ENCODE measurements around the gene GLRX5.
"Not testable (repeated sequence)": the region's sequence is repeated elsewhere in the genome, so short reads cannot be mapped to it uniquely, and the experiment has no call there.

The GLRX5 gene

GRCh38 chr14:95500201-95500681 lies 34.6 kb upstream of the GLRX5 start:
- no peak for DNase-seq

DNA sequence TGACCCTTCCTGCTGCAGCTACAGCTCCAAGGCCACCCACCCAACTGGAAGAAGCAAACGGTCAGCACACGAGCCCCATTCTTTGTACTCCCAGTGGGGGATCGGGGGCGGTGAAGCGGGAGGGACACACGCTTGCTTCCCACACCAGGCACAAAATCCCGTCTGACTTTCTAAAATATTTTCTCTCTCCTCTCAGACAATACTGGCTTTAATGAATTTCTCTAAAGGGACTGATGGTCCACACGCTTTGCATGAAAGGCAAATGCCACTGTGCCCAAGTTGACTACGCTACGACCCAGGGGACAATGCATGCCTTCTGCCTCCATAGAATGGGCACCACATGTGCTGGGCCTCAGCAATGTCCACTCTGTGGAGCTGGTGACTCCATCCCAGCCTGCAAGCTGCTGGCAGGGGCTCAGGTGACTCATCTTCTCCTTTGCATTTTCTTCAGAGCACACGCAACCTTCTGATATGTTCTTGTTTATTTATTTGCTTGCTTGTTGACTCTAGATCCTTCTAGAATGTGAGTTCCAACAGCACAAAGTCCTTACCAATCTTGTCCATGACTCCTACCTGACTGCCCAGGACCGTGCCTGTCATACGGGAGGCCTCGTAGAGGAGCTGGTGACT lies 34.0 kb upstream of the GLRX5 start:
- no peak for DNase-seq

GRCh38 chr14:95502381-95502950 lies 32.4 kb upstream of the GLRX5 start:
- no peak for DNase-seq

GRCh38 chr14:95503365-95504134 lies 31.3 kb upstream of the GLRX5 start:
- DNase-seq = no peak

- DNase-seq = no peak
Measured at GRCh38 chr14:95504135-95505029, 30.5 kb upstream of the GLRX5 start.

DNA sequence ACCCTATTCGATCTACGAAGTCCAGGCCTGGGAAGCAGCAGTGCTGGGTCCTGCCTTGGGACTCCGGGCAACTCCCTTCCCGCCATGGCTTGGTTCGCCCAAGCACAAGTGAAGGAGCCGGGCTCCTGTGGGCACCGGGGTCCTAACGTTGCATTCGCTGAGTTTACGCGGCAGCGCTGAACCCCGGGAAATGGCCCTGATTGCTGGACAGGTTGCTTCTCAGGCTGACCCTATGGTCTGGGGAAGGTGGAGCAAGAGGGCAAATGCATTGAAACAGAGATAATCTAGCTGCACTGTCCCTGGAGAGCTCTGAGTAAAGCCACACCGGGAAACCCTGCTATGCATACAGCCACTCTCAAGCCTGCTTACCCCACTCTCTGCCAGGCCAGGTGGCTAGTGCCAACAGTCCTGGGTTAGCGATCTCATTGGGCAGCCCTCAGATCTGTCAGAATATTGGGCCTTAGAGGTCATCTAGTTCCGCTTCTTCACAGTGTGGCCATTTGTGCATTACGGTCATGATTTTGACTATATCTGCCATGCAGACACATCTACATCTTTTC lies 29.7 kb upstream of the GLRX5 start:
- DNase-seq = no peak

DNA sequence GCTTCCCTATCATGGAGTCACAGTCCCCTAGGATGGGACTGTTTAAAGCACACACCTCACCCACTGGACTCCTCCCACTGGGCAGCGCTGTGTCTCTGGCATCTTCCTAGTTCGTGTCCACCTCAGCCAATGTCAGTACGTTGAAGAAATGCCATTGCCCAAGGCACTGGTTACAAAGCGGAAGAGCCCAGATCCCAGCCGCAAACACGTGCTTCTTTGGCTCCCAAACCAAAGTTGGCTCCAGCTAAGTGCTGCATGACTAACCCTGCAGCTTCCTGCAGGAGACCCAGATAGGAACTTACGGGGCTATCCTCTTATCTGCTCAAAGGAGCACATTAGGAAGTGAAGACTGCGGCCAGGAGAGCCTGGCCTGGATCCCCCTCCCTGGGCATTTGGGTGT lies 27.7 kb upstream of the GLRX5 start:
- no peak for DNase-seq

- DNase-seq = no peak
Measured at GRCh38 chr14:95507701-95508103, 27.1 kb upstream of the GLRX5 start.

GRCh38 chr14:95508377-95508776 lies 26.5 kb upstream of the GLRX5 start:
- no peak for DNase-seq

DNA sequence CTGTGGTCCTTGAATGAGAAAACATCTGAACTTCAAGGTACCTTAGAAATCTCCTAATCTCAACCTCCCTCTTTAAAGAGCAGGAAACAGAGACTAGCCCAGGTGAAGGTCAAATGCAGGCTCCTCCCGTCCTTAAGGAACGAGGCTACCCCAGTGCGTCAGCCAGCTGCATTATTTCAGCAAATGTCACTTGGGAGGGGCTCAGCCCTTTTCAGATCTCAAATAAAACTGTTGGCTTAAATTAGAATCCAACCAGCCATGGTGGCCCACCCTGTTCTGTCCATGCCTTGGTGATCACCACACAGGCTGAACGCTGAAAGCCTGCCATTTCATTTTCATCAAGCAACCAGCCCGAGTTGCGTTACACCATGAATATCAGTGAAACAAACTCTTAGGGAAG lies 25.4 kb upstream of the GLRX5 start:
- no peak for DNase-seq

DNA sequence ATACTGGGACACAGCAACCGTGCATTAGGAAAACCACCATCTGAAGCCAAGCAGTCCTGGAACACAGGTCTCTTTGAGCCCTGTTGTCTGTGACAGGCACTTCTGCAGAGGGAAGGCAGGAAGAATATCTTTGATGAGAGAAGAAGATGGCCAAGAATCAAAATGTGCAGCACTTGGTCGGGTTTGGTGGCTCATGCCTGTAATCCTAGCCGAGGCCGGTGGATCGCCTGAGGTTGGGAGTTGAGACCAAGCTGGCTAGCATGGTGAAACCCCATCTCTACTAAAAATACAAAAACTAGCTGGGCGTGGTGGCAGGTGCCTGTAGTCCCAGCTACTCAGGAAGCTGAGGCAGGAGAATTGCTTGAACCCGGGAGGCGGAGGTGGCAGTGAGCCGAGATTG lies 24.5 kb upstream of the GLRX5 start:
- DNase-seq = not testable (repeated sequence)

GRCh38 chr14:95510804-95511203 lies 24.0 kb upstream of the GLRX5 start:
- DNase-seq = no peak

- DNase-seq = no peak
Measured at GRCh38 chr14:95511687-95512086, 23.2 kb upstream of the GLRX5 start.

- no peak for DNase-seq
Measured at GRCh38 chr14:95513291-95513690, 21.6 kb upstream of the GLRX5 start.

DNA sequence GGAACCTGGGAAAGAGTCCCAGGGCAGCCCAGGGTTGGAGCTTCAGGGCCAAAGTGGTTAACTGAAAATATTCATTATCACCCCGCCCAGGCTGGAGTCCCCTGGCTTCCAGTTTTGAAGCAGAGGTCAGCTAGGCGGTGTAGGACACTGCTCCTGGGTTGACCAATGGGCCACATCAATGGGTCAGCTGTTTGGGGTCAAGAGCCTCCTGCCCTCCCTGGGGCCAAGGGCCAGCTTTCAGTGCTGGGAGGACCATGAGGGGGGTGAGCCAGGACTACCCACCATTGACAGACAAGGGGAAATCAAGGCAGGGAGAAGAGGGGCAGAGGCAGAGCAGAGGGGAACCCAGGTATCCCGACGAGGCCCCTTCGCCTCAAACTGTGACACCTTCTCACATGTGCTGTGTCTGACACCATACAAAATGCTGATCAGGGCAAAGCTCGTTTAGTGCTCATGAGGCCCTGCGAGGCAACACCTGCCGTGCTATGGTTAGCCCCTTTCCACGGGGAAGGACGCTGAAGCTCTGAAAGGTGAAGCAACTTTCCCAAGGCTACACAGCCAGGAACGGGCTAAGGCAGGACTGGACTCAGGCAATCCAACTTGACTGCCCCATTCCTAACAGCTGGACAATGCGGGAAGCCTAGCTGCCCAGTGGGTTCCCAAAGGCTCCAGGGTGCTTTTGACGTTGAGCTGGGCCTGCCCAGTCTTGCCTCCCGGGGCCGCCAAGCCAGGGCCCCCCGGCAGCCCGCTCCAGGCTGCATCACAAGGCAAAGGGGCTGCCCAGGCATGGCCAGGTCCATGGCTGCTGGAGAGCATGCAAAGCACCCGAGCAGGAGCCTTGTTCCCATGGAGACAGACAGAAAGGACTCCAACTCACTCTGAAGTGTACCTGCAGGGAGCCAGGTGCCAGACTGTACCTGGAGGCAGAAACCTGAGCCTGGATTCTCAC lies 20.4 kb upstream of the GLRX5 start:
- DNase-seq = no peak

GRCh38 chr14:95515080-95515489 lies 19.8 kb upstream of the GLRX5 start:
- DNase-seq = no peak

DNA sequence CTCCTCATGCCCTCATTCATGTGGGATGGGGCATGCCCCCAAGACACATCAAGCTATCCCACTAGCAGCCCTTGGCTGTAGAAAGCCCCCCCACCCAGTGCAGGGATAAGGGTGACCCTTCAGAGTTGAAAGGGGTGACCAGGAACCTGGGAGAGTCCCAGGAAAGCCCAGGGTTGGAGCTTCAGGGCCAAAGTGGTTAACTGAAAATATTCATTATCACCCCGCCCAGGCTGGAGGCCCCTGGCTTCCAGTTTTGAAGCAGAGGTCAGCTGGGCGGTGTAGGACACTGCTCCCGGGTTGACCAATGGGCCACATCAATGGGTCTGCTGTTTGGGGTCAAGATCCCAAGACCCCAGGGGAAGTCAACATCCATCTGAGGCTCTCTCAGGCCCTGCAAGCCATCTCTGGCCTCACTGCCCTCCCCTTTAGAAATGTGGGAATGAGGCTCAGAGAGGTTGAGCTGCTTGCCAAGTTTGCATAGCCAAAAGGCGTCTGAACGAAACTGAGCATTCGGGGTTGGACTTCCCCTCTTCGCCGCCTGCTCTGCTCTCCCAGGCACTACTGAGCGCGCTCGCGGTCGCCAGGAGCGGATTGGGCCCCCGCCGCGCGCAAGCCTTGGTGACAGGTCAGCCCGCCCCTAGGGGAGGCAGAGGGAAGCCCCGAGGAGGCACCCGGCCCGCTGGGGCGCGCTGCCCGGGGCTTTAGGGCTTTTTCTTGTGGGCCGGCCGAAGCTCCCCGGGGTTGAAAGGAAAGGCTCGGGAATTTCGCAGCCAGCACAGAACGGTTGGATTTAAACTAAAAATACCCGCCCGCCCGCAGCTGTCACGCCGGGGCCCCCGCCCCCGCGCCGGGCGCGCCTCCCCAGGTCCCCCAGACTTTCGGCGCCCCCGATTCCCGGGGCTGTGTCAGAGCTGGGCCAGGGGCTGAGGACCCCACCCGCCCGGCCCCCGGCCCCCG lies 19.0 kb upstream of the GLRX5 start:
- DNase-seq = peak; percentile 70 to 76

GRCh38 chr14:95516554-95517181 lies 18.2 kb upstream of the GLRX5 start, which contains the start of gene SYNE3:
TSS of gene SYNE3 (minus strand) at chr14:95516650. CDS start at chr14:95475821, 40,829 bp downstream.
- peak; percentile 30 to 58 for DNase-seq

DNA sequence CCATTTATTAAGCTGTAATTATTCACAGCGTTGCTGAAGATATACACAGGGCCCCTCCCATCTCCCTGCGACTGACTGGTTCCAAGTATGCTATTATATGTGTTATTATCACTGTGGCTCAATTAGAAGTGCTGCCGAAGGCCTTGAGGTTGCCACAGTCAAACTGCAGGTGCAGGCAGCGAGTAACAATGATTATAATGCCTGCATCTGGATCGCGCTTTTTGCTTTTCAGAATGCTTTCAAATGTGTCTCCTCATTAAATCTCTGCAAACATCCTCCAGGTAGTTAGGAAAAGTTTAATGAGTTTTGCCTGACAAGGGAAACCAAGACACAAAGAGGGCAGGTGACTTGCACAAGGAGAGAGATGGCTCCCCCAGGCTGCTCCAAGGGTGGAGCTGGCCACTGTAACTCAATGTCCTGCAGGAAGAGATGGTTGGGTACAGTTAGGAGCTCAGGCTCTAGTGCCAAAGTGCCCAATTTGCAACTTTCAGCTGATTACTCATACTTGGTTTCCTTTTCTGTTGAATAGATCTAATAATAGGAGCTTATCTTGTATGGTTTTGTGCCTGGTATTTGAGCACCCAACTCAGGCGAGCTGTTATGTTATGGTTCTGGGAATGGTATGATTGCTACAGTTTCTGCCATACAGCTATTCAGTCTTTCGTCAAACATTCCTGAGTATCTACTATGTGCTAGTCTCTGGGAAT lies 16.7 kb upstream of the GLRX5 start:
- no peak for DNase-seq
